ENCODE results near the gene TMEM255B. TPM values are rescaled to one million over a fixed set of nuclear protein-coding genes. Genes with fewer than 3 reads are reported as not detected.

Gene TMEM255B
- total RNA-seq, 2 experiments from 2014 or later = 1.0 to 1.2 TPM

DNA sequence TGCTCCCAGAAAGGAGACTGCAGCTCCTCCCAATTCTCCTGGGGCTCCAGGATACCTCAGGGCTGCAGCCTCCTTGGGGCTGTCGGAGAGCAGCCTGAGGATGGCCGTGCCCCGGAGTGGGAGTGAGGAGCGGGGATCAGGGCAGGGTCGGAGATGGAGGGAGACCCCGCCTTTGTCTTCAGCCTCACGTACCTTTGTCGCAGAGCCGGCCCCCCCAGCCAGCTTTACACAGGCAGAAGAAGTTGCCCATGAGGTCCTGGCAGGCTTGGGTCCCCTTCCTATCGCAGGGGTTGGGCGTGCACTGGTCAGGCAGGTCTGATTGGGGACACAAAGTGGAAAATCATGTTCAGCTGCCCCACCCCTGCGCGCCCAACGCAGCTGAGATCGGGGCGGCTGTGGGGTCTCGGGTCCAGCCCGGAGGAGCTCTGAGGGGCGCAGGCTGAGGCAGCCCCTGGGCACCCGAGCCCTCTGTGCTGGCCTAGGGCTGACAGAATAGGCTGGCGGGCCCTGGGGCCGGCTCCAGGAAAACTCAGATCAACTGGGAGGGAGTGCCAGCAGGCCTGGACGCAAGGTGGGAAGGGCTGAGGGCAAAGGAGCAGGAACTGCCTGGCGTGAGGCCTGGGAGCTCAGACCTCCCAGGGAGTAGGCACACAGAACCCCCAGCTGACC is 80.6 kb downstream of the TMEM255B start:
- no peak overlapping the region for H3K27ac ChIP-seq (ENCODE audit: low read depth in 1 of 2, low read length in 2 of 2)
- POLR2A ChIA-PET = no interaction called here
- peaks cover 0 to 30% of the 10 kb centered on the region in 2 experiments for H3K9me3 ChIP-seq (ENCODE audit: control insufficient read depth in 1 of 2, insufficient read depth in 1 of 2, low read length in 2 of 2)
- TF ChIP-seq, protein P1, sequence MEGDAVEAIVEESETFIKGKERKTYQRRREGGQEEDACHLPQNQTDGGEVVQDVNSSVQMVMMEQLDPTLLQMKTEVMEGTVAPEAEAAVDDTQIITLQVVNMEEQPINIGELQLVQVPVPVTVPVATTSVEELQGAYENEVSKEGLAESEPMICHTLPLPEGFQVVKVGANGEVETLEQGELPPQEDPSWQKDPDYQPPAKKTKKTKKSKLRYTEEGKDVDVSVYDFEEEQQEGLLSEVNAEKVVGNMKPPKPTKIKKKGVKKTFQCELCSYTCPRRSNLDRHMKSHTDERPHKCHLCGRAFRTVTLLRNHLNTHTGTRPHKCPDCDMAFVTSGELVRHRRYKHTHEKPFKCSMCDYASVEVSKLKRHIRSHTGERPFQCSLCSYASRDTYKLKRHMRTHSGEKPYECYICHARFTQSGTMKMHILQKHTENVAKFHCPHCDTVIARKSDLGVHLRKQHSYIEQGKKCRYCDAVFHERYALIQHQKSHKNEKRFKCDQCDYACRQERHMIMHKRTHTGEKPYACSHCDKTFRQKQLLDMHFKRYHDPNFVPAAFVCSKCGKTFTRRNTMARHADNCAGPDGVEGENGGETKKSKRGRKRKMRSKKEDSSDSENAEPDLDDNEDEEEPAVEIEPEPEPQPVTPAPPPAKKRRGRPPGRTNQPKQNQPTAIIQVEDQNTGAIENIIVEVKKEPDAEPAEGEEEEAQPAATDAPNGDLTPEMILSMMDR (IDR thresholded peaks at IDR 0.05) = no peak
- no peak overlapping the region for H3K4me3 Mint-ChIP-seq
- H3K36me3 ChIP-seq (ENCODE audit: insufficient read depth, low read length) = peaks cover 2% of the 10 kb centered on the region
- H3K4me1 ChIP-seq (ENCODE audit: insufficient read depth, low read length) = peaks cover 36% of the 10 kb centered on the region
- ATAC-seq (ENCODE audit: poor library complexity) (no peak), DNase-seq (no peak)
- CTCF ChIA-PET = no interaction called here
- H3K4me1 Mint-ChIP-seq (ENCODE audit: low read depth) = peaks cover 17% of the 10 kb centered on the region
- no peaks in the 10 kb centered on the region for H3K27me3 Mint-ChIP-seq
- intact Hi-C loops (cut with DNase I, micrococcal nuclease) = no loop called here
- H3K36me3 Mint-ChIP-seq (ENCODE audit: low read depth) = no peaks in the 10 kb centered on the region
- no peak overlapping the region for H3K4me3 ChIP-seq (ENCODE audit: low read length)
- H3K27ac Mint-ChIP-seq = no peak overlapping the region
- H3K9me3 Mint-ChIP-seq = no peaks in the 10 kb centered on the region
- no peaks in the 10 kb centered on the region for H3K27me3 ChIP-seq (ENCODE audit: control insufficient read depth in 1 of 2, insufficient read depth in 2 of 2, low read length in 2 of 2)

- H3K4me1 Mint-ChIP-seq (ENCODE audit: low read depth) = peaks cover 20% of the 10 kb centered on the region
- Histone ChIP-seq H3K27ac (ENCODE audit: low read depth in 1 of 2, low read length in 2 of 2) (no peak overlapping the region), H3K27me3 (ENCODE audit: control insufficient read depth in 1 of 2, insufficient read depth in 2 of 2, low read length in 2 of 2) (no peaks in the 10 kb centered on the region), H3K4me3 (ENCODE audit: low read length) (no peak overlapping the region), H3K36me3 (ENCODE audit: insufficient read depth, low read length) (no peaks in the 10 kb centered on the region), H3K9me3 (ENCODE audit: control insufficient read depth in 1 of 2, insufficient read depth in 1 of 2, low read length in 2 of 2) (peaks cover 0 to 30% of the 10 kb centered on the region in 2 experiments), H3K4me1 (ENCODE audit: insufficient read depth, low read length) (peaks cover 46% of the 10 kb centered on the region)
- DNase-seq (no peak), ATAC-seq (ENCODE audit: poor library complexity) (no peak)
- TF ChIP-seq, protein P1 (IDR thresholded peaks at IDR 0.05) = no peak
- H3K27me3 Mint-ChIP-seq = no peaks in the 10 kb centered on the region
- H3K9me3 Mint-ChIP-seq = no peaks in the 10 kb centered on the region
- no peaks in the 10 kb centered on the region for H3K36me3 Mint-ChIP-seq (ENCODE audit: low read depth)
- H3K4me3 Mint-ChIP-seq = no peak overlapping the region
- intact Hi-C loops (cut with DNase I, micrococcal nuclease) = no loop called here
- CTCF ChIA-PET = no interaction called here
- POLR2A ChIA-PET = no interaction called here
- no peak overlapping the region for H3K27ac Mint-ChIP-seq
Observed at GRCh38 chr13:113840541-113841352, 81.7 kb downstream of the TMEM255B start.

GRCh38 chr13:113841353-113841650 is 82.3 kb downstream of the TMEM255B start:
- H3K9me3 ChIP-seq (ENCODE audit: control insufficient read depth in 1 of 2, insufficient read depth in 1 of 2, low read length in 2 of 2) = peaks cover 0 to 30% of the 10 kb centered on the region in 2 experiments
- peaks cover 25% of the 10 kb centered on the region for H3K4me1 Mint-ChIP-seq (ENCODE audit: low read depth)
- TF ChIP-seq, protein P1 (IDR thresholded peaks at IDR 0.05) = no peak
- no peak overlapping the region for H3K27ac ChIP-seq (ENCODE audit: low read depth in 1 of 2, low read length in 2 of 2)
- H3K36me3 Mint-ChIP-seq (ENCODE audit: low read depth) = no peaks in the 10 kb centered on the region
- CTCF ChIA-PET = no interaction called here
- no peaks in the 10 kb centered on the region for H3K27me3 Mint-ChIP-seq
- H3K4me3 ChIP-seq (ENCODE audit: low read length) = no peak overlapping the region
- POLR2A ChIA-PET = no interaction called here
- intact Hi-C loops (cut with DNase I, micrococcal nuclease) = no loop called here
- H3K9me3 Mint-ChIP-seq = no peaks in the 10 kb centered on the region
- no peaks in the 10 kb centered on the region for H3K27me3 ChIP-seq (ENCODE audit: control insufficient read depth in 1 of 2, insufficient read depth in 2 of 2, low read length in 2 of 2)
- ATAC-seq (ENCODE audit: poor library complexity) = no peak
- no peak overlapping the region for H3K27ac Mint-ChIP-seq
- no peak overlapping the region for H3K4me3 Mint-ChIP-seq
- peaks cover 51% of the 10 kb centered on the region for H3K4me1 ChIP-seq (ENCODE audit: insufficient read depth, low read length)
- peak in 4 of 14 experiments; percentile 20 to 54 (median 31) for DNase-seq
- no peaks in the 10 kb centered on the region for H3K36me3 ChIP-seq (ENCODE audit: insufficient read depth, low read length)

Measured in CD4-positive, alpha-beta T cell (primary cell).